ENCODE results near the gene NFASC.

NFASC gene

DNA sequence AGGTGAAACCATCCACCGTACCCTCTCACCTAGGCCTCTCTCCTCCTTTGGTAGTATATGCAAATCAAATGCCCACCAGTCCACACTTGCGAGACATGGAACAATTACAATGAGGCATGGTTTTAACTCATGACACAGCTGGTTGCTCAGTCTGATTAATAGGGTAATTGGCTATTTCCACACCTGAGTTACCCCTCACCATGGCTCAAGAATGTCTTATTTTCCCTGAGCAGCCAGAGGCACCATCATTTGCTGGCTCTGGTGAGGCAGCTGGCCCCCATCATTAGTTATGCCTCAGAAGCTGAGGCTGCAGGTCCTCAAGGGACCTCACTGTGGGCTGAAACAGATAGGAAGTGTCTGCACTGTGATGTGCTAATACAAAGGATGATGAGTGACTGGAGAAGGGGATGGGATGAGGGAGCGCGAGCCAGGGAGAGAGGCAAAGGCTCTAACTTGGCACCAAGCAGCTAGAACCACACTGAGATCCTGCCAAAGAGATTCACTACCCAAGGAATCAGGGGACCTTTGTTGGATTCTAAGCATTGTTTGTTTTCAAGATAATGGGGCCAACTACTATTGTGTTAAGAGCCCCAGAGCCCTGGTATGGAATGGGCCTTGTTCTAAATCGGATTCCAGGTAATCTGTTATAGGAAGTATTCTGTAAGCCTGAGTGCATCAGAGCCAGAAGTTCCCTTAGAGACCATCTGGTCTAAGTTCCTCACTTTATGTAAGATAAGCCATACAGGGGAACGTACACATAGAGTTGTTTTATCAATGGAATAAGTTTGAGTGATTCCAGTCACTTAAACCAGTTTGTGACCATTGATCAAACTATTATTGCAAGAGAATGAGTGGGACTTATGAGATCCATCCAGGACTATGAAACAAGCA, 92.3 kb downstream of the NFASC start:
- TF ChIP-seq, protein P1, sequence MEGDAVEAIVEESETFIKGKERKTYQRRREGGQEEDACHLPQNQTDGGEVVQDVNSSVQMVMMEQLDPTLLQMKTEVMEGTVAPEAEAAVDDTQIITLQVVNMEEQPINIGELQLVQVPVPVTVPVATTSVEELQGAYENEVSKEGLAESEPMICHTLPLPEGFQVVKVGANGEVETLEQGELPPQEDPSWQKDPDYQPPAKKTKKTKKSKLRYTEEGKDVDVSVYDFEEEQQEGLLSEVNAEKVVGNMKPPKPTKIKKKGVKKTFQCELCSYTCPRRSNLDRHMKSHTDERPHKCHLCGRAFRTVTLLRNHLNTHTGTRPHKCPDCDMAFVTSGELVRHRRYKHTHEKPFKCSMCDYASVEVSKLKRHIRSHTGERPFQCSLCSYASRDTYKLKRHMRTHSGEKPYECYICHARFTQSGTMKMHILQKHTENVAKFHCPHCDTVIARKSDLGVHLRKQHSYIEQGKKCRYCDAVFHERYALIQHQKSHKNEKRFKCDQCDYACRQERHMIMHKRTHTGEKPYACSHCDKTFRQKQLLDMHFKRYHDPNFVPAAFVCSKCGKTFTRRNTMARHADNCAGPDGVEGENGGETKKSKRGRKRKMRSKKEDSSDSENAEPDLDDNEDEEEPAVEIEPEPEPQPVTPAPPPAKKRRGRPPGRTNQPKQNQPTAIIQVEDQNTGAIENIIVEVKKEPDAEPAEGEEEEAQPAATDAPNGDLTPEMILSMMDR (IDR thresholded peaks at IDR 0.05; ENCODE audit: low read depth, low read length, missing control alignments), result no peak
- no peak for DNase-seq (ENCODE audit: extremely low read depth, low read depth)

DNA sequence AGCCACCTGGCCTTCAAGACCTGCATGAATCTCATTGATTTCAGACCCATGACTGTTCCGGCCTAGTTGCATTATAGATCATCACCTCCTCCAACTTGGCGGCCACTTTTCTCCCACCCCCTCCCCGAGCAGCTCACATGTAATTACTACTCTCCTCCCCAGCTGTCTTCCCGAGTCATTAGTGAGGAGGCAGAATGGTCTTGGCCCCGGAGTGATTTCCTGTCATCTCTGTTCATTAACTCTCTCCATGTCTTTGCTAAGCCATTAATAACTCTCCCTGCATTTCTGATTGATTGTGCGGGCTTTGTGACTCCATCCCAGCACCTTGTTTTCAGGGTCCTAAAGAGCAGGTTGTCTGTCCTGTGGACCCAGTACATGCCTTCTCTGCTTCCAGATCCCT, 96.8 kb downstream of the NFASC start:
- no peak overlapping the region for H3K4me3 ChIP-seq (replicated peaks; ENCODE audit: low read depth, low read length)
- TF ChIP-seq, protein P1 (IDR thresholded peaks at IDR 0.05; ENCODE audit: low read depth, low read length, missing control alignments), result no peak
- DNase-seq (ENCODE audit: extremely low read depth, low read depth), result no peak

More for the DNA sequence above, 92.3 kb downstream of the NFASC start:
- H3K4me3 ChIP-seq (replicated peaks; ENCODE audit: low read depth, low read length), result no peak overlapping the region

DNA sequence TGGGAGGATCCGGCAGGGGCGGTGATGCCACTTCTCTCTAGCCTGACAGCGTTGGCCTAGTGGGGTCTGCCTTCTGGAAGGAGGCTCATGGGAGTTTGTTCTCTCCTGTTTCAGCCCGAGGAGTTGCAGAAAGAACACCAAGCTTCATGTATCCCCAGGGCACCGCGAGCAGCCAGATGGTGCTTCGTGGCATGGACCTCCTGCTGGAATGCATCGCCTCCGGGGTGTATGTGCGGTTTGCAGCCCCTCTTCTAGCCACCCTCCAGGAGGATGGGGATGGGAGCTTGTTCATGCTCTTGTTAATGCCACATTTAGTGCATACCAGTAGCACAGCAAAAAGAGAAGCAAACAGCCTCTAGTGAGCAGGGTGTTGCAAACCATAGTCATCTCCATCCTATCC, 97.5 kb downstream of the NFASC start:
- DNase-seq (ENCODE audit: extremely low read depth, low read depth), result no peak
- TF ChIP-seq, protein P1 (IDR thresholded peaks at IDR 0.05; ENCODE audit: low read depth, low read length, missing control alignments), result no peak

DNA sequence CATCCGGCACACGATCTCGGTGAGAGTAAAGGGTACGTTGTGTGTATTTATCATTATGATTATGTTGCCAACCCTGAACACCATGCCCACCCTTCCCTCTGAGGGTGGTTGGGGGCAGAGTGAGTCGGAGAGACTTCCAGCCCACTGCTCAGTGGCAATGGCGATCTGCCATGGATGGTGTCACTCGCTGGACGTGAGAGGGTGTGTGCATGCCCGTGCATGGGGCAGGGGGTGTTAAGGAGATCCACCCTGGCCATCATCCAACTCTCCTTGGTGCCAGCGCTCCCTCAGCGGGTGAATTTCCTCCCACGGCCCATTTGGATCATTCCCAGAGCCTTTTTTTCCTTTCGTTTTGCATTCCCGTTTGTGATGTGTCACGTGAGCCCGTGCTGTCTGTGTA, 98.3 kb downstream of the NFASC start:
- no peak overlapping the region for H3K4me3 ChIP-seq (replicated peaks; ENCODE audit: low read depth, low read length)
- TF ChIP-seq, protein P1 (IDR thresholded peaks at IDR 0.05; ENCODE audit: low read depth, low read length, missing control alignments), result no peak
- no peak for DNase-seq (ENCODE audit: extremely low read depth, low read depth)

More for the DNA sequence above, 97.5 kb downstream of the NFASC start:
- no peak overlapping the region for H3K4me3 ChIP-seq (replicated peaks; ENCODE audit: low read depth, low read length)

DNA sequence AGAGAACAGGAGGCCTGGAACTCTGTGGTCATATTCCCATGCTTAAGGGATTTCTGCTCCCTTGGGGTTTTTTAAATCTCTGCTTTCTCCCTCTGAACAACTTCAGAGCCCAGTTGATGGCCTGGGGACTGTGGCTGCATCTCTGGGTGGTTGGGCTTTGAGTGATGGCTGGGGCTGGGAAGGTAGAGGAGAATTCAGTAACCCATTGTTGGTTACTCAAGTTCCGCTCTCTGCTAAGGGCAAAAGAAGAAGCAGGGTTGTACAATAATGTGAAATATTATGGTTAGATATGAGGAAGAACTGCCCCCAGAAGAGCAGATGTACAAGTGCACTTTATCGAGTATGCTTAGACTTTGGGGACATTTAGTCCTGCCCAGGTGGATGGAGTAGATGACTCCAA, 100.3 kb downstream of the NFASC start:
- DNase-seq (ENCODE audit: extremely low read depth, low read depth), result no peak
- no peak overlapping the region for H3K4me3 ChIP-seq (replicated peaks; ENCODE audit: low read depth, low read length)
- TF ChIP-seq, protein P1 (IDR thresholded peaks at IDR 0.05; ENCODE audit: low read depth, low read length, missing control alignments), result no peak

DNA sequence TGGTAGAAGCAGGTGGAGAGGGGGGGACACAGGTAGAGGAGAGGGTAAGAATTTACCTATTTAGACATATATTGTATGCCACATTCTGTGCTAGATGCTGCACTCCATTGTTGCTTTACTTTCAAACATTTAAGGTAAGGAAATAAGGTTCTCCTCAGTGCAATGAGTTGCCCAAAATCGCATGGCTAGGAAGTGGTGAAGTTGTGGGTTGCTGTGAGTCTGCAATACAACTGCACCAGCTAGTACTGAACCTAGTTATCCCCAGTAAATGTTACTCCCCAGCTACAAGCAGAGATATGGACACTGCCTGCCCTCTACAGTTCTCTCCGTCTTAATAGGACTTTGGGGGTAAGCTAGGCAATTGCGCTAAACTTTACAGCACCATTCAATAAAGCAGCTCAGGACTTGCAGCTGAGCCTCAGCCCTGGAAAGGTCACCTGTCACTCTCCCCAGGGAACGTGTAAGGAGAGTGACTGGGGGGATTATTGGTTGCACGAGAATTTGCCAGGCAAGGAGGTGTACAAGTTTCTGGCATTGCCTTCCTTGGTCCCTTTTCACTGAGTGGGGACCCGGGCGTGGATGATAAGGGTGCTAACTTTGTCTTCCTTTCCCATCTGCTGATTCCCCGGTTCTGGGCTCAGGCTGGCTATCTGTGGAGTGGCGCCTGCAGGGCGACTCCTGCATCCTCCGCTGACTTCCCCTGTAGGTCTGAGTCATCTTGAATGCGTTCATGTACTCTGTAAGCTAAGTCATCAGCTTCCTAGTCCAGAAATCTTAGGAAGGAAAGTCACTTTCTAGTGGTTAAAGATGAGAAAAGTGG, 101.1 kb downstream of the NFASC start:
- H3K4me3 ChIP-seq (replicated peaks; ENCODE audit: low read depth, low read length), result no peak overlapping the region
- TF ChIP-seq, protein P1 (IDR thresholded peaks at IDR 0.05; ENCODE audit: low read depth, low read length, missing control alignments), result no peak
- DNase-seq (ENCODE audit: extremely low read depth, low read depth), result no peak

Data from HFF-Myc (cell line).